Measurements from ENCODE around the gene TOP3B.

Gene TOP3B

DNA sequence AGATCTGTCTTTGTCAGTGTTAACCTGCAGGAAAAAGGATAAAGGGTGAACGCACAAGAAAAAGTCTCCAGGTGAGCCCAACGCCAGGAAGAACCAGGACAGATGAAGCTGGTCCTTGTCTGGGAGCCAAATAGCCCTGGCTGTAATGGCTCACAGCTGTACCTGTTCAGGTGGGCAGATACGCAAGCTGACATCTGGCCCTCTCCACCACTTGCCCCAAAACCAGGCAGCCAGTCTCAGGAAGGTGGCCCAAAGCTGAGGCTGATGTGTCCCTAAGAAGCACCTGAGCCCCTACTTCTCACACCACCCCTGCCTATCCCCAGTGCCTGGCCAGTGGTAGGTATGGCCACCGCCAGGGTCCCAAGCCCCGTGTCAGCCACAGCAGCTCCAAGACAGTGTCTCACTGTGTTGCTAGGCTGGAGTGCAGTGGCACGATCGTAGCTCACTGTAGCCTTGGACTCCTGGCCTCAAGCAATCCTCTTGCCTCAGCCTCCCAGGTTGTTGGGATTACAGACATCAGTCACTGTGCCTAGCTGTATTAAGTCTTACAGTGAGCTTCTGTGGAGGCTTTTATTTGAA lies 14.8 kb downstream of the TOP3B start:
- H3K36me3 ChIP-seq (replicated peaks), result peaks cover 92% of the 10 kb centered on the region
- no peaks in the 10 kb centered on the region for H3K27me3 ChIP-seq (replicated peaks)
- no peak for DNase-seq
- in situ Hi-C loops (cut with HindIII; ENCODE audit: low pct_ligation_motif_present, low sequenced_read_pairs), result no loop called here
- no peak overlapping the region for H3K27ac ChIP-seq
- H3K4me3 ChIP-seq (ENCODE audit: low read depth, low read length), result no peak overlapping the region
- TF ChIP-seq, protein P1, sequence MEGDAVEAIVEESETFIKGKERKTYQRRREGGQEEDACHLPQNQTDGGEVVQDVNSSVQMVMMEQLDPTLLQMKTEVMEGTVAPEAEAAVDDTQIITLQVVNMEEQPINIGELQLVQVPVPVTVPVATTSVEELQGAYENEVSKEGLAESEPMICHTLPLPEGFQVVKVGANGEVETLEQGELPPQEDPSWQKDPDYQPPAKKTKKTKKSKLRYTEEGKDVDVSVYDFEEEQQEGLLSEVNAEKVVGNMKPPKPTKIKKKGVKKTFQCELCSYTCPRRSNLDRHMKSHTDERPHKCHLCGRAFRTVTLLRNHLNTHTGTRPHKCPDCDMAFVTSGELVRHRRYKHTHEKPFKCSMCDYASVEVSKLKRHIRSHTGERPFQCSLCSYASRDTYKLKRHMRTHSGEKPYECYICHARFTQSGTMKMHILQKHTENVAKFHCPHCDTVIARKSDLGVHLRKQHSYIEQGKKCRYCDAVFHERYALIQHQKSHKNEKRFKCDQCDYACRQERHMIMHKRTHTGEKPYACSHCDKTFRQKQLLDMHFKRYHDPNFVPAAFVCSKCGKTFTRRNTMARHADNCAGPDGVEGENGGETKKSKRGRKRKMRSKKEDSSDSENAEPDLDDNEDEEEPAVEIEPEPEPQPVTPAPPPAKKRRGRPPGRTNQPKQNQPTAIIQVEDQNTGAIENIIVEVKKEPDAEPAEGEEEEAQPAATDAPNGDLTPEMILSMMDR (IDR thresholded peaks at IDR 0.05; ENCODE audit: low read depth, low read length, missing control alignments), result no peak

DNA sequence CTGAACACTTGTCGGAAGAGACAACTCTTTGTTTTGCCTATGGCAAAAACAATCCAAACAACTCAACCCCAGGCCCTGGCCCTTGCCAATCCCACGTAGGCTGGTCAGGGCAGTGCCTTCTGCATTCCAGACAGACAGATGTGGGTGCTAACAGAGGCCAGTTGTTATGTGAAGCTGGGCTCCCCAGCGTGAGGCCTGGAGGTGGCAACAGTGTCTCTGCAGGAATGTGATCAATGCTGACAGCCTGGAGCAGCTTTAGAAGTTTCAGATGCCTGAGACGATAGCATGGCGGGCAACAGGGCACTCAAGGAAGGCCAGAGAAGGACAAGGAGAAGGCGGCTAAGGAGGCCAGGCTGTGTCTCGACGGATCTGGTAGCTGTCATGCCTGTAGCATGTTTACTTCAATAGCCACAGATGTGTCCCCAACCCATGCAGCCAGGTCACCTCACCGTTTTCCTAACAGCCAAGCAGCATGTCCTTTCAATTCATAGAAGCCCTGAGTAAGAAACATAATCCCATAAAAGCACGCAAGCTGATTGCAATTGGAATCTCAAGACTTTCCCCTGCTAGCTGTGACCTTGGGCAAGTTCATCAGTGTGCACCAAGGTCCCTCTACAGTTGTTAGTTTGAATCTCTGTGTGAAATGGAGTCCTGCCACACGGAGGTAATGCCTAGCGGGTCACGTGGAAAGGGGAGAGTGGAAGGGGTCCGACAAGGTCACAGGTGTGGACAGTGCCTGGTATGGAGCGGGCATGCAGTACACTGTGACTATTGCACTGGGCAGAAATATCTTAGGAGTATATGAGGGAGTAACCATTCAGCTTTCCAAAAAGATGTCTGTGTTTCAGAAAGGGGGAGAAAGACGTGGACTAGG lies 15.7 kb downstream of the TOP3B start:
- H3K36me3 ChIP-seq (replicated peaks), result peaks cover 94% of the 10 kb centered on the region
- no peak for DNase-seq
- TF ChIP-seq, protein P1 (IDR thresholded peaks at IDR 0.05; ENCODE audit: low read depth, low read length, missing control alignments), result no peak
- no peak overlapping the region for H3K4me3 ChIP-seq (ENCODE audit: low read depth, low read length)
- H3K27ac ChIP-seq, result no peak overlapping the region
- no peaks in the 10 kb centered on the region for H3K27me3 ChIP-seq (replicated peaks)
- in situ Hi-C loops (cut with HindIII; ENCODE audit: low pct_ligation_motif_present, low sequenced_read_pairs), result no loop called here

DNA sequence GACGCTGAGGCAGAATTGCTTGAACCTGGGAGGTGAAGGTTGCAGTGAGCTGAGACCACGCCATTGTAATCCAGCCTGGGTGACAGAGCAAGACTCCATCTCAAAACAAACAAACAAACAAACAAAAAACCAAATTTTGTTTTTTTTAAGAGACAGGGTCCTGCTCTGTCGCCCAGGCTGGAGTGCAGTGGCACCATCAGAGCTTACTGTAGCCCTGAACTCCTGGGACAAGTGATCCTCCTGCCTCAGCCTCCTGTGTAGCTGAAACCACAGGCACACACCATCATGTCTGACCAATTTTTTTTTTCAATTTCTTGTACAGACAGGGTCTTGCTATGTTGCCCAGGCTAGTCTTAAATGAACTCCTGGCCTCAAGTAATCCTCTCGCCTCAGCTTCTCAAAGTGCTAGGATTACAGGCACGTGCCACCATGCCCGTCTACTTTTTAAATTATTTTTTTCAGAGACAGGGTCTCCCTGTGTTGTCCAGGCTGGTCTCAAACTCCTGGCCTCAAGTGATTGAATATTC lies 16.8 kb downstream of the TOP3B start:
- Histone ChIP-seq H3K27ac (no peak overlapping the region), H3K4me3 (ENCODE audit: low read depth, low read length) (no peak overlapping the region), H3K27me3 (replicated peaks) (no peaks in the 10 kb centered on the region), H3K36me3 (replicated peaks) (peaks cover 94% of the 10 kb centered on the region)
- DNase-seq, result no peak
- in situ Hi-C loops (cut with HindIII; ENCODE audit: low pct_ligation_motif_present, low sequenced_read_pairs), result no loop called here
- TF ChIP-seq, protein P1 (IDR thresholded peaks at IDR 0.05; ENCODE audit: low read depth, low read length, missing control alignments), result no peak

DNA sequence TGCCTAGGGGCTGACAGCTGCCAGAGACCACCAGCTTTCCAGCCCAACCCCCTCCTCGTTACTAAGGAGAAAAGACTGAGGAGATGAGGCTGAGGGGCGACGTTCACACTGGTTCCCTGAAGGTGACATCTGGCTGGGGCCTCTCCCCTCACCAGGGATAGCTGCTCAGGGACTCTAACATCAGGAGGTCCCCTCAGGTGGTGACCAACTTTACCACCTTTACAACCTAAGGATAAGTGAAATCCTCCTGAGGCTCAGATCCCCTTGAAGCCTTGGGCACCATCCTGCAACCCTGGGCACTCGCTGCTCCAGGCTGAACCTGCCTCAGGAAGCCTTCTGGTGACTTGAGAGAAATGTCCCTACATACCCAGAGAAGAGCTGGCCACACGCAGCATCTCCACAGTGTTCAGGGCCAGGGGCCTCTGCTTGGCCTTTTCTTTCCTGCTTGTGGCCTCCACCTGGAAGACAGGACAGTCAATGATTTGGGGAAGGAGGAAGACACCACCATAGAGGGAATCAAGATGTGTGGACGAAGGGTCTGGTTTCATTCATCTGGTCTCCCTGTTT lies 17.6 kb downstream of the TOP3B start:
- H3K27me3 ChIP-seq (replicated peaks), result no peaks in the 10 kb centered on the region

DNA sequence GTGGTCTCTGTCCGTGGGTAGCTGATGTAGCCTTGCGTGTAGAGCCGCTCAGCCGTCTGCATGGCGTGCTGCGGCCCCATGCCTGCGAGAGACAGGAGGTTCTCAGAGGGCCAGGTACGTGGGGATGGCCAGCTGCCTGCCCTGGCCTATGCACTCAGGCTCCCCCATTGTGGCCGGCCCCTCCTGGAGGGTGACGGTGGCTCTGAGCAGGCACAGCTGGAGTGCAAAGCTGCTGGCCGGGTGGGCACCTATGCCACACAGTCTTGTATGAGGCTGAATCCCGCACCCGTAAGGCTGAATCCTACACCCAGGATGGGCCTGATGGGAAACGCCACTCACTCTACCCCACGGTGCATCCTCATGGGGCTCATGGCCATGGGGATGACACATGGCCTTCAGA lies 18.4 kb downstream of the TOP3B start:
- peaks cover 92% of the 10 kb centered on the region for H3K36me3 ChIP-seq (replicated peaks)
- H3K27ac ChIP-seq, result peak overlapping the region; percentile 14
- in situ Hi-C loops (cut with HindIII; ENCODE audit: low pct_ligation_motif_present, low sequenced_read_pairs), result no loop called here
- no peaks in the 10 kb centered on the region for H3K27me3 ChIP-seq (replicated peaks)
- DNase-seq, result no peak
- H3K4me3 ChIP-seq (ENCODE audit: low read depth, low read length), result no peak overlapping the region
- TF ChIP-seq, protein P1 (IDR thresholded peaks at IDR 0.05; ENCODE audit: low read depth, low read length, missing control alignments), result no peak

More for the DNA sequence above, 17.6 kb downstream of the TOP3B start:
- TF ChIP-seq, protein P1 (IDR thresholded peaks at IDR 0.05; ENCODE audit: low read depth, low read length, missing control alignments), result no peak
- Histone ChIP-seq H3K36me3 (replicated peaks) (peaks cover 92% of the 10 kb centered on the region), H3K27ac (peak overlapping the region; percentile 14), H3K4me3 (ENCODE audit: low read depth, low read length) (no peak overlapping the region)
- in situ Hi-C loops (cut with HindIII; ENCODE audit: low pct_ligation_motif_present, low sequenced_read_pairs), result no loop called here
- DNase-seq, result no peak
